Measurements from ENCODE around the gene KRTAP6-3.

Gene KRTAP6-3

GRCh38 chr21:30628109-30628508, 35.9 kb downstream of the KRTAP6-3 start:
- DNase-seq = no peak

GRCh38 chr21:30629200-30629599, 37.0 kb downstream of the KRTAP6-3 start:
- no peak for DNase-seq

GRCh38 chr21:30634906-30635305, 42.7 kb downstream of the KRTAP6-3 start, which contains the start of gene KRTAP20-2:
Gene KRTAP20-2 (plus strand): TSS chr21:30635206. CDS start chr21:30635264, 58 bp downstream.
- no peak for DNase-seq

- no peak for DNase-seq
Measured at GRCh38 chr21:30638686-30639085, 46.4 kb downstream of the KRTAP6-3 start.

GRCh38 chr21:30642564-30642963, 50.3 kb downstream of the KRTAP6-3 start, which contains the start of gene KRTAP20-3:
Gene KRTAP20-3 (plus strand): TSS chr21:30642864.
- no peak for DNase-seq

Data from GOT3 (cell line).